ENCODE data around the gene UNC13B.

Gene UNC13B

GRCh38 chr9:35161713-35162604 is at the start of gene UNC13B:
UNC13B (plus strand) TSS chr9:35162009; CDS start chr9:35162284, 275 bp downstream.
- peak within 1 kb of the TSS; percentile 40; the same call in 1 of the 2 replicates for H3K27ac ChIP-seq (ENCODE audit: extremely low read depth, low read depth, low read length)
- H3K9me3 ChIP-seq (ENCODE audit: control insufficient read depth, insufficient read depth, low read depth, low read length): no peaks in the 10 kb centered on the region
- no peaks in the 10 kb centered on the region for H3K36me3 ChIP-seq (ENCODE audit: control insufficient read depth in 2 of 2, insufficient read depth in 1 of 2, low read length in 2 of 2)
- POLR2A ChIA-PET: interaction anchor here (0.6 to 3.4 kb wide), 12 partner anchors 12 to 587 kb away, joined by 3 to 31 read pairs (median 5); partner anchors contain the start of genes ATOSB, FANCG, STOML2 and VCP
- CTCF ChIA-PET: interaction anchor here (0.6 to 1.5 kb wide), 8 partner anchors 12 to 442 kb away, joined by 3 to 5 read pairs (median 3); partner anchors contain the start of gene PIGO
- H3K4me3 ChIP-seq (ENCODE audit: low read depth, low read length): peak within 1 kb of the TSS; percentile 99
- peaks cover 7% of the 10 kb centered on the region for H3K4me1 ChIP-seq (ENCODE audit: control insufficient read depth, insufficient read depth, low read length)
- TF ChIP-seq PRDM6 (tag by site-specific recombination; IDR thresholded peaks at IDR 0.05) (no peak), ZNF473 (tag by site-specific recombination; IDR thresholded peaks at IDR 0.05) (no peak), SALL2 (tag by site-specific recombination; IDR thresholded peaks at IDR 0.05; ENCODE audit: borderline replicate concordance) (no peak), ZNF426 (tag by site-specific recombination; IDR thresholded peaks at IDR 0.05) (no peak), ZNF704 (tag by site-specific recombination; IDR thresholded peaks at IDR 0.05) (peak; percentile 94), KLF9 (tag by site-specific recombination; IDR thresholded peaks at IDR 0.05; ENCODE audit: low read depth) (peak; percentile 90), WT1 (tag by site-specific recombination; IDR thresholded peaks at IDR 0.05) (peak; percentile 64), ZNF449 (tag by site-specific recombination; IDR thresholded peaks at IDR 0.05) (peak; percentile 85; the same call in 1 of the 2 replicates), MYNN (tag by site-specific recombination; IDR thresholded peaks at IDR 0.05; ENCODE audit: borderline replicate concordance) (peak; percentile 61; the same call in 1 of the 2 replicates), ZNF513 (tag by site-specific recombination; IDR thresholded peaks at IDR 0.05) (no peak), ZNF148 (tag by site-specific recombination; IDR thresholded peaks at IDR 0.05; ENCODE audit: borderline replicate concordance) (no peak), REPIN1 (tag by site-specific recombination; IDR thresholded peaks at IDR 0.05; ENCODE audit: low read depth) (0 out of 2 replicates have a peak, but pooled peaks have one; percentile 68), ZNF423 (tag by site-specific recombination; IDR thresholded peaks at IDR 0.05) (no peak), ZSCAN16 (tag by site-specific recombination; IDR thresholded peaks at IDR 0.05) (no peak), ZNF26 (tag by site-specific recombination; IDR thresholded peaks at IDR 0.05) (no peak), ZNF324 (tag by site-specific recombination; IDR thresholded peaks at IDR 0.05) (peak; percentile 22; the same call in 1 of the 2 replicates), ZNF146 (tag by site-specific recombination; IDR thresholded peaks at IDR 0.05) (no peak), ZNF624 (tag by site-specific recombination; IDR thresholded peaks at IDR 0.05) (no peak), ZBTB21 (tag by site-specific recombination; IDR thresholded peaks at IDR 0.05) (peak; percentile 14; the same call in 1 of the 2 replicates), ZFHX2 (tag by site-specific recombination; conservative IDR thresholded peaks at IDR 0.05) (no peak; the same call in 1 of the 2 replicates), SCRT1 (tag by site-specific recombination; IDR thresholded peaks at IDR 0.05; ENCODE audit: borderline replicate concordance) (no peak), YY2 (tag by site-specific recombination; IDR thresholded peaks at IDR 0.05) (peak; percentile 77), ZFP3 (tag by site-specific recombination; IDR thresholded peaks at IDR 0.05; ENCODE audit: low read depth) (no peak), ZNF37A (tag by site-specific recombination; IDR thresholded peaks at IDR 0.05) (no peak), ZNF140 (tag by site-specific recombination; IDR thresholded peaks at IDR 0.05) (no peak), ZFP41 (tag by site-specific recombination; IDR thresholded peaks at IDR 0.05; ENCODE audit: borderline replicate concordance) (no peak)
